HCT116 (cell line): ENCODE data around the gene ULBP1. TPM values are rescaled to one million over a fixed set of nuclear protein-coding genes. Genes with fewer than 3 reads are reported as not detected.
A peak's percentile ranks its signal among the peaks of the same experiment; 100 is the strongest.
"Not testable (repeated sequence)": the region's sequence is repeated elsewhere in the genome, so short reads cannot be mapped to it uniquely, and the experiment has no call there.

Experiments used
- ATAC-seq: fragments of 200-7000 bp; cut with Tn5 transposase; 2 replicates; pipeline ENCODE4 v1.9.1; 2020; ENCODE audit warnings: mild to moderate bottlenecking, moderate library complexity
- BruUV-seq: library from RNA; stranded (reverse); fragments of 400-500 nt; replicated peaks from 2 replicates; lab custom pipeline; 2021; lab: Mats Ljungman, UMichigan
- CTCF ChIA-PET: fragments of 300-600 bp; sonication (Branson Sonifier 250); formaldehyde crosslinking; loops from one replicate; lab custom pipeline; 2021; ENCODE audit warnings: antibody characterized with exemption; lab: Charles Lee
- POLR2A ChIA-PET: fragments of 300-600, 350-600 bp; sonication (Branson Sonifier 250); formaldehyde crosslinking; loops from one replicate; lab custom pipeline; 2021; ENCODE audit warnings: antibody characterized with exemption; lab: Charles Lee
- RAD21 ChIA-PET, 2 experiments: fragments of 300-600 bp; sonication (Branson Sonifier 250); formaldehyde crosslinking; loops; one replicate each; lab custom pipeline; 2023; ENCODE audit warnings: low total read pairs in 2 of 2; ENCODE audit not compliant: uncharacterized antibody in 2 of 2, unreplicated experiment in 2 of 2, low non-redundant PET in 1 of 2; lab: Charles Lee
- DNase-seq: peaks from one replicate; pipeline ENCODE4 v3.0.0-alpha.2; 2010; ENCODE audit warnings: low read depth, low spot score
- H2AFZ ChIP-seq: fragments of 200-600 bp; shearing (Covaris generic), sonication (generic); 2 replicates; pipeline ENCODE4 v1.6.1; 2017; ENCODE audit warnings: low read depth, mixed run types, mixed read lengths, antibody characterized with exemption, low read length; ENCODE audit not compliant: poor library complexity, severe bottlenecking
- H3K27ac ChIP-seq: 2 replicates; pipeline ENCODE4 v1.5.1; 2012; ENCODE audit warnings: low read depth, low read length
- H3K27me3 ChIP-seq: fragments of 200-600 bp; sonication (generic); 2 replicates; pipeline ENCODE4 v1.6.1; 2016; ENCODE audit warnings: mixed run types, low read length, mixed read lengths; ENCODE audit not compliant: insufficient read depth
- H3K36me3 ChIP-seq, 2 experiments: fragments of 200-500 bp in 1 of 2; fragments of 200-600 bp in 1 of 2; sonication (Bioruptor generic) in 1 of 2; sonication (generic) in 1 of 2; 2 replicates each; pipeline versions ENCODE4 v1.5.1 to v1.6.1; 2014 to 2016; ENCODE audit warnings: low read length in 2 of 2, inconsistent platforms in 1 of 2, mixed read lengths in 1 of 2, mixed run types in 1 of 2; ENCODE audit not compliant: insufficient read depth in 2 of 2, control insufficient read depth in 1 of 2
- H3K4me1 ChIP-seq, 2 experiments: fragments of 200-600 bp in 1 of 2; sonication (generic) in 1 of 2; 2 replicates each; pipeline versions ENCODE4 v1.5.1 to v1.6.1; 2012 to 2017; ENCODE audit warnings: low read length in 2 of 2, inconsistent platforms in 1 of 2, mild to moderate bottlenecking in 1 of 2, mixed read lengths in 1 of 2, mixed run types in 1 of 2, moderate library complexity in 1 of 2; ENCODE audit not compliant: insufficient read depth in 2 of 2, control insufficient read depth in 1 of 2
- H3K4me2 ChIP-seq: fragments of 200-600 bp; sonication (generic); 2 replicates; pipeline ENCODE4 v1.6.1; 2017; ENCODE audit warnings: mixed run types, low read length, mixed read lengths
- H3K4me3 ChIP-seq, 2 experiments: fragments of 200-600 bp in 1 of 2; sonication (generic) in 1 of 2; replicated peaks in 1 of 2; 2 replicates each; pipeline ENCODE4 v1.5.1; 2011 to 2016; ENCODE audit warnings: low read length in 2 of 2, control low read depth in 1 of 2, low read depth in 1 of 2, mild to moderate bottlenecking in 1 of 2, mixed read lengths in 1 of 2, mixed run types in 1 of 2
- H3K79me2 ChIP-seq: fragments of 200-600 bp; sonication (generic); 2 replicates; pipeline ENCODE4 v1.6.1; 2017; ENCODE audit warnings: mild to moderate bottlenecking, mixed run types, low read length, moderate library complexity, mixed read lengths; ENCODE audit not compliant: insufficient read depth
- H3K9ac ChIP-seq: fragments of 200-600 bp; sonication (generic); 2 replicates; pipeline ENCODE4 v1.6.1; 2016; ENCODE audit warnings: low read length, mixed read lengths
- H3K9me2 ChIP-seq: fragments of 200-600 bp; sonication (generic), shearing (Covaris generic); 2 replicates; pipeline ENCODE4 v1.6.1; 2017; ENCODE audit warnings: mixed run types, mild to moderate bottlenecking, moderate library complexity; ENCODE audit not compliant: insufficient read depth
- H3K9me3 ChIP-seq, 2 experiments: fragments of 200-500 bp in 1 of 2; fragments of 200-600 bp in 1 of 2; sonication (Bioruptor generic) in 1 of 2; sonication (generic) in 1 of 2; 2 replicates each; pipeline ENCODE4 v1.6.1; 2014 to 2017; ENCODE audit warnings: low read length in 2 of 2, mixed read lengths in 2 of 2, inconsistent platforms in 1 of 2, low read depth in 1 of 2, mild to moderate bottlenecking in 1 of 2, mixed run types in 1 of 2, moderate library complexity in 1 of 2; ENCODE audit not compliant: control insufficient read depth in 1 of 2, insufficient read depth in 1 of 2
- H4K20me1 ChIP-seq: fragments of 200-600 bp; sonication (generic), shearing (Covaris generic); 2 replicates; pipeline ENCODE4 v1.6.1; 2017; ENCODE audit warnings: mixed run types, mild to moderate bottlenecking, moderate library complexity; ENCODE audit not compliant: insufficient read depth
- ATF3 ChIP-seq: IDR thresholded peaks from 2 replicates; pipeline ENCODE4 v1.6.1; 2012
- CBX3 ChIP-seq: IDR thresholded peaks from 2 replicates; pipeline ENCODE4 v1.6.1; 2012; ENCODE audit warnings: low read depth
- CEBPB ChIP-seq: IDR thresholded peaks from 2 replicates; pipeline ENCODE4 v1.6.1; 2012; ENCODE audit warnings: low read depth
- CTCF ChIP-seq, 3 experiments: fragments of 200-600 bp in 1 of 3; sonication (generic) in 1 of 3; IDR thresholded peaks in 2 of 3; conservative IDR thresholded peaks in 1 of 3; 2 replicates each; pipeline ENCODE4 v1.5.1; 2012 to 2017; ENCODE audit warnings: low read depth in 2 of 3, low read length in 2 of 3, antibody characterized with exemption in 1 of 3, borderline replicate concordance in 1 of 3, control low read depth in 1 of 3, mild to moderate bottlenecking in 1 of 3, mixed read lengths in 1 of 3, mixed run types in 1 of 3, moderate library complexity in 1 of 3; ENCODE audit not compliant: insufficient read depth in 1 of 3
- EZH2 ChIP-seq: fragments of 200-600 bp; sonication (generic); IDR thresholded peaks from 2 replicates; pipeline ENCODE4 v1.6.1; 2017; ENCODE audit warnings: antibody characterized with exemption, mixed run types
- EZH2phosphoT487 ChIP-seq: fragments of 200-600 bp; IDR thresholded peaks from 2 replicates; pipeline ENCODE4 v1.6.1; 2018; ENCODE audit warnings: antibody characterized with exemption, borderline replicate concordance
- POLR2A ChIP-seq: IDR thresholded peaks from 2 replicates; pipeline ENCODE4 v1.7.0; 2011; ENCODE audit warnings: borderline replicate concordance; ENCODE audit not compliant: insufficient read depth, insufficient read length; ENCODE audit errors: extremely low read depth
- RAD21 ChIP-seq: IDR thresholded peaks from 2 replicates; pipeline ENCODE4 v1.6.1; 2012; ENCODE audit warnings: low read depth, mild to moderate bottlenecking
- SIN3A ChIP-seq: IDR thresholded peaks from 2 replicates; pipeline ENCODE4 v1.6.1; 2012; ENCODE audit warnings: low read depth
- TCF7L2 ChIP-seq: IDR thresholded peaks from 2 replicates; pipeline ENCODE4 v1.7.0; 2011; ENCODE audit warnings: borderline replicate concordance, inconsistent platforms; ENCODE audit not compliant: insufficient read depth, insufficient read length; ENCODE audit errors: extremely low read depth
- ZBTB33 ChIP-seq: IDR thresholded peaks from 2 replicates; pipeline ENCODE4 v1.6.1; 2011; ENCODE audit warnings: mild to moderate bottlenecking, low read length, moderate library complexity; ENCODE audit not compliant: insufficient replicate concordance; ENCODE audit errors: extremely low read depth
- ZFX ChIP-seq: fragments of 450-650 bp; IDR thresholded peaks from 2 replicates; pipeline ENCODE4 v1.6.1; 2017
- ZNF274 ChIP-seq: fragments of 200-500 bp; sonication (Bioruptor generic); IDR thresholded peaks from 2 replicates; pipeline ENCODE4 v1.6.1; 2014; ENCODE audit warnings: mild to moderate bottlenecking, low read depth, low read length, inconsistent platforms
- intact Hi-C: fragments of 100-400 bp; cut with micrococcal nuclease; formaldehyde crosslinking; loops from 2 replicates; pipeline ENCODE4 v1.10.0; 2022
- total RNA-seq: library from RNA; stranded (reverse); gene quantifications from one replicate; pipeline ENCODE4 v1.2.1, GENCODE V29; 2021; ENCODE audit not compliant: unreplicated experiment

Gene ULBP1
- total RNA-seq, 1 experiment from 2014 or later, result 12.4 TPM

GRCh38 chr6:149938013-149938570, 25.7 kb upstream of the ULBP1 start:
- H4K20me1 ChIP-seq, H3K4me3 ChIP-seq, H2AFZ ChIP-seq, RAD21 ChIA-PET, H3K27me3 ChIP-seq, H3K27ac ChIP-seq, H3K9me3 ChIP-seq, BruUV-seq, H3K9ac ChIP-seq, H3K9me2 ChIP-seq, H3K79me2 ChIP-seq, H3K36me3 ChIP-seq, CTCF ChIA-PET, intact Hi-C loops, DNase-seq, POLR2A ChIA-PET, H3K4me2 ChIP-seq: not testable (repeated sequence)
- H3K4me1 ChIP-seq, result peaks cover 2 to 11% of the 10 kb centered on the region in 2 experiments; a peak in 2 of 4 replicates
- peak; percentile 42 for ATAC-seq
- TF ChIP-seq RAD21, result peak; percentile 7; the same call in 1 of the 2 replicates
- 0 out of 6 replicates have a peak, but pooled peaks of 1 of the 3 experiments have one; percentile 1 for TF ChIP-seq CTCF (IDR thresholded peaks at IDR 0.05 in 2 of 3, conservative IDR thresholded peaks at IDR 0.05 in 1 of 3; ENCODE audit: borderline replicate concordance in 1 of 3, insufficient read depth in 1 of 3, low read depth in 2 of 3, low read length in 2 of 3)

- no peak overlapping the region for H3K9ac ChIP-seq
- no TSS peak for BruUV-seq
- no peaks in the 10 kb centered on the region for H3K79me2 ChIP-seq
- H3K36me3 ChIP-seq, result no peaks in the 10 kb centered on the region
- H3K27ac ChIP-seq, result no peak overlapping the region
- H3K9me3 ChIP-seq, result no peaks in the 10 kb centered on the region
- RAD21 ChIA-PET, result no interaction called here
- H2AFZ ChIP-seq, result no peak overlapping the region
- peaks cover 2 to 11% of the 10 kb centered on the region in 2 experiments; a peak in 2 of 4 replicates for H3K4me1 ChIP-seq
- DNase-seq, result no peak
- intact Hi-C loops, result no loop called here
- TF ChIP-seq SIN3A, result no peak
- no peak for TF ChIP-seq POLR2A
- TF ChIP-seq ZFX, result no peak
- TF ChIP-seq ATF3, result no peak
- no peak for TF ChIP-seq CBX3
- TF ChIP-seq TCF7L2, result no peak
- TF ChIP-seq EZH2, result no peak
- TF ChIP-seq ZBTB33, result no peak
- no peak for TF ChIP-seq ZNF274
- TF ChIP-seq CEBPB, result no peak
- no peak for TF ChIP-seq EZH2phosphoT487
- TF ChIP-seq, all 23 proteins: peak for 0
- no peaks in the 10 kb centered on the region for H3K9me2 ChIP-seq
- H3K4me2 ChIP-seq, result no peak overlapping the region
- no peaks in the 10 kb centered on the region for H3K27me3 ChIP-seq
- no peaks in the 10 kb centered on the region for H4K20me1 ChIP-seq
- no peak overlapping the region for H3K4me3 ChIP-seq
- no peak for ATAC-seq
- POLR2A ChIA-PET, result no interaction called here
- CTCF ChIA-PET, result no interaction called here
These were observed 25.0 kb upstream of the ULBP1 start for GRCh38 chr6:149938571-149939355.
